Measurements from ENCODE around the gene DBH.

DBH gene

GRCh38 chr9:133696071-133696472 lies 59.9 kb downstream of the DBH start:
- in situ Hi-C loops (cut with MboI; ENCODE audit: low sequenced_read_pairs), result no loop called here

DNA sequence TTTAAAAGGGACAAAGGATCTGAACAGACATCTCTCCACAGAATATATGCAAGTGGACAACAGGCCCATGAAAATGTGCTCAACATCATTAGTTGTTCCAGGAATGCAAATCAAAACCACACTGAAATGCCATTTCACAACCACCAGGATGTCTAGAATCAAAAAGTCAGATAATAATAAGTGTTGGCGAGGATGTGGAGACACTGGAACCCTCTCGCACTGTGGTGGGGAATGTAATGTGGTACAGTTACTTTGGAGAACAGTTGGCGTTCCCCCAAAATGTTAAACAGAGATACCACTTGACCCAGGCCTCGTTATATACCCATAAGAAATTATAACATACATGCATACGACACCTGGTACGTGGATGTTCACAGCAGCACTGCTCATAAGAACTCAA lies 63.4 kb downstream of the DBH start:
- in situ Hi-C loops (cut with MboI; ENCODE audit: low sequenced_read_pairs), result no loop called here

DNA sequence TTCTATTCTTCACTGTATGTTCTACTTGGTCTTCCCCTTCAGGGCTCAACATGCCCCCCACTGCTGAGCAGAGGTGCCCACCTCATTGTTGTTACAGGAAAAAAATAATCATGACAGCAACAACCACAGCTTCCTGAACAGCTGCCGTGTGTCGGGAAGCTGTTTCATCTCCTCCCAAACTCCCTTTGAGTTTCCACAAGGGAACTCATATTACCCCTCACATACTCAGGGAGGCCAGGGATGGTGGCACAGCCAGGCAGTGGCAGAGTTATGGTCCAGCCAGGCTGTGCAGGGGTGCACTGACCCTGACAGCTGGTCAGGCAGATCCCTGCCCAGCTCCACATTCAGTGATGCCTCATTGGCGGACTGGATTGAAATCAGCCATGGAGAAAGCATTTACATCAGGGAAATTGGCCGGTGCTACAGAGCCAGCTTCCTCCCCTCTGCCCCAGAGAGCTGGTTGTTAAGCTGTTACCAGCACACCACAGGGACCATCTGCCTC lies 64.7 kb downstream of the DBH start:
- in situ Hi-C loops (cut with MboI; ENCODE audit: low sequenced_read_pairs), result no loop called here

GRCh38 chr9:133701321-133701980 lies 65.3 kb downstream of the DBH start:
- in situ Hi-C loops (cut with MboI; ENCODE audit: low sequenced_read_pairs), result no loop called here

- in situ Hi-C loops (cut with MboI; ENCODE audit: low sequenced_read_pairs), result no loop called here
These were observed 66.0 kb downstream of the DBH start for GRCh38 chr9:133701981-133702797.

DNA sequence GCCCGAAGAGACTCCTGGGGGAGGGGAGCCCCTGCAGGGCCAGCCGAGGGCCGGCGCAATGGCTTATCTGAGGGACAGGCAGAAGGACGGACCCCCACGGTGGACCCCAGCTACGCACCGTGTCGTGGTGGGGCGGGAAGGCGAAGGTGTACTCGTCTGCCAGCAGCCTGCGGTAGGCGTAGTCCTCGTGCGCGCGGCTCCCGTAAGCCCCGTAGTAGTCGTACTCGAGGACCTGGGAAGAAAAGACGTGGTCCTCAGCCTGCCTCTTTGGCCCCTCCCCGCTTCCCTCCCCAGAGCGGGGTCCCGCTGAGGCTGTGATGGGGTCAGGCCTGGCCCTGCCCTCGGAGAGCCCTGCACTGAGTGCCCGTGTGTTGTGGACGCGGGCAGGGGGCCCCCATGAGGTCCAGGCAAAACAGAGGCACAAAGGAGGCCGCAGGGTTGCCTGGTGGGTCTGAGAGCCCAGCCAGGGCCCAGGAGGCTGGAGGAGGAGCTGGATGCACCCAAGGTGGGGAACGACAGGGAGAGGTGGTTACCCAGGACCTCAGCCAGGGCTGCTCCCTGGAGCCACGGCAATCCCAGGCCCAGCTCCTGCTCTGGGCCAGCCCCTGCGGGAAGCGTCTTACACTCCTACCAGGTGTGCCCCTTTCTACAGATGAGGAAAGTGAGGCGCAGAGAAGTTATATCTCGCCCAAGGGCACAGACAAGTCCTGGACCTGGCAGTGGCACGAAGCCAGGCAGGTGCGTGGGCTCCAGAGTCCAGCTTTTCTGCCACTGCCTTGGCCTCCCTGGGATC lies 66.8 kb downstream of the DBH start:
- in situ Hi-C loops (cut with MboI; ENCODE audit: low sequenced_read_pairs), result no loop called here

DNA sequence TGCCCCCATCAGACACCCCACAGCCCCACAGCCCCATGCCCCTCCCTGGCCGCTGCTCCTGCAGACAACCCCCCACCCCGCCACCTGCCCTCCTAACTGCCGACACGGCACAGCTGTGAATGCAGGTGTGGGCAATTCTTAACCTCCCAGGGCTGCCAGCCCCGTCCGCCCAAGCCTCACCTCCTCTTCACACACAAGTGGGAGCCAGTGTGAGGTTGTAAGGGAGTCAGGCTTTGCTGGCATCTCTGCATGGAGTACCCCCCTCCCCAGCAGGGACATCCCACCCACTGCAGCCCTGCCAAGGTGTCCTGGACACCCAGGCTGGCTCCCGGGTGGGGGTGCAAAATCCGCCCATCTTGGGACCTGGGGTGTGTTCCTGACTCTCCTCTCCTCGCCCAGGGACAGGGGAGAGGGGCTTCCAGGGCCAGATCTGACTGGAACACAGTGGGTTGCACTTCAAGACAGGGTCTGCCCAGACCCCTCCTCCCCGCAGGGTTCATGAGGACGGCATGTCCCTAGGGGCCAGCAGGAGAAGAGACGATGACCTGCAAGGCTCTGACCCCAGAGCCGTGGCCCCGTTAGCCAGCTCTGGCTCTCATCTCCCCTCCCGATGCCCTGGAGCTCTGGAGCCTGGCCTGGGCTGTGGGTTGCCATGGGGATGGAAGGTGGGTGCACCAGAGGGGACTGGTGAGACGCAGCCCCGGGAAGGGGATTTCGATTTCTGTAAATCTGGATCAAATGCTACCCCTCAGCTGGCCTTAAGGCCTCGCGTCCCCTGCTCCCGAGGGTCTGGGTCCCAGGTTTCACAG lies 67.6 kb downstream of the DBH start:
- in situ Hi-C loops (cut with MboI; ENCODE audit: low sequenced_read_pairs), result no loop called here

GRCh38 chr9:133704711-133705181 lies 68.6 kb downstream of the DBH start:
- in situ Hi-C loops (cut with MboI; ENCODE audit: low sequenced_read_pairs), result no loop called here

DNA sequence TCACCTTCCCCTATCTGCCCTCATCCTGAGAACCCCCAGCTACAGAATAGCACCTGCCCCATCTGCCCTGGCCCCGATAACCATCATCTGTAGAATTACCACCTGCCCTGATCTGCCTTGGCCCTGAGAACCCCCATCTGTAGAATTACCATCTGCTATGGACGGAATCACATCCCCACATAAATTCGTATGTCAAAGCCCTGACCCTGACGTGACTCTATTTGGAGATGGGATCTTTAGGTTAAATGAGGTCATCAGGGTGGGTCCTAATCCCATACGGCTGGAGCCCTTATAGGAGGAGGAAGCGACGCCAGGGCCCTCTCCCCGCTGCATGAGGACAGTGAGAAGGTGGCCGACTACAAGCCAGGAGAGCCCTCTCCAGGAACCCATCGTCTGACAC lies 69.4 kb downstream of the DBH start:
- in situ Hi-C loops (cut with MboI; ENCODE audit: low sequenced_read_pairs), result no loop called here

GRCh38 chr9:133706307-133707050 lies 70.3 kb downstream of the DBH start:
- in situ Hi-C loops (cut with MboI; ENCODE audit: low sequenced_read_pairs), result no loop called here

- in situ Hi-C loops (cut with MboI; ENCODE audit: low sequenced_read_pairs), result no loop called here
These were observed 71.1 kb downstream of the DBH start for GRCh38 chr9:133707065-133707762.

DNA sequence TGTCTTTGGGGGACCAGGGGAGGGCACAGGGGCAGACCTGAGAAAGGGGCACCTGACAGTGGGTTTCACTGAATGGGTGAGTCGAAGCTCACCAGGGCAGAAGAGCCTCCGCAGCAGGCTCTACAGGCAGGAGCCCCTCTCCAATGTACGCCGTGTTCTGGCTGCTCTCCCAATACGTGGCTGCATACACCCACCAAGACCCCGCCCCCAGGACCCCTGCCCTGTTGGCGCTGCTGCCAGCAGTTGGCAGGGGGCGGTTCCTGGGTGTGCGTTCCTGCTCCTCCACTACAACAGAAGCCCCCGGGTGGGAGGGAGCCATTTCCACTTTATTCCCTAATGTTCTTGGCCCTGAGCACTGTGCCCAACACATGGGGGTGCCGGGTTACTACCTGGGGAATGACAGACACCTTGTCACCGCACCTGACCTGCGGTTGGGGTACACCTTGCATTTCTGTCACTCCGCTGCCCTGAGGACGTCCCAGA lies 71.6 kb downstream of the DBH start:
- in situ Hi-C loops (cut with MboI; ENCODE audit: low sequenced_read_pairs), result no loop called here

DNA sequence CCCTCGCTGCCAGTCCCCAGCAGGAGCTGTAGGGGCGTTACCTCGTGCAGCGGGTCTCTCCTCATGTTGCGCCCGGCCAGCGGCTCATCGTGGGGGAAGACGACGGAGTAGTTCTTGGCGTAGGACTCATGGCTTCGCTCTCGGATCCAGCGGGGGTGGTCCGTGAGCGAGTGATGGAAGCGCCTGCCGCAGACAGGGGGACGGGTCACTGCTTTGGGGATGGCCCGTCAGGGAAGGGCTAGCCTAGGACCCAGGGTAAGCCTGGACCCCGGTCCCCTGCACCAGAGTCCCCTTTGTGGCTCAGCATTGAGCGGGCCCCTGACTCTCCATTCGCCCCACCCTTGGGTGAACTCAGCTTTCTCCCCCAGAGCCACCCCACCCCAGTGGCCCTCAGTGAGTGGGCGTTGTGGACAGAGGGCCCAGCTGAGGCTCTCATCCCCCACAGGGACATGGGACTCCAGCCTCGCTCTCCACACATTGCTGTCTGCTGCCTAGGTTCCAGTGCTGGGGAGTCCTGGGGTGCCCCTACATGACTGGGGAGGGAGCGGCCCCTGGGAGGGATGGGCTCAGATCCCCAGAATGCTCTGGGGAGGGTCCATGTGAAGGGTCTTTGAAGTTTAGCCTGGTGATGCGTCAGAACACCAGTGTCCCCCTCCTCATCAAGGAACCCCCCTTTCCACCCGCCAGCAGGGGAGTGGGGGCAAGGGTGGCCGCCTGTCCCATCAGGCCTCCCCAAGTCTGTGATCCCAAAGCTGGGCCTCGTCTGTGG lies 72.3 kb downstream of the DBH start:
- in situ Hi-C loops (cut with MboI; ENCODE audit: low sequenced_read_pairs), result no loop called here

All from HL-60/S4 treated with phorbol 12-myristate 13-acetate at 8.2 ng/mL for 4 days and 3 days (cell line).